ENCODE measurements around the gene RAB21.

The RAB21 gene

GRCh38 chr12:71786829-71787228 is 32.2 kb downstream of the RAB21 start:
- H3K4me3 ChIP-seq (ENCODE audit: low read length, poor library complexity, severe bottlenecking): peak overlapping the region; percentile 0
- H3K4me1 ChIP-seq (ENCODE audit: insufficient read depth, low read length, poor library complexity, severe bottlenecking): peaks cover 23% of the 10 kb centered on the region
- peaks cover 23% of the 10 kb centered on the region; the same call in 1 of the 2 replicates for H3K36me3 ChIP-seq (ENCODE audit: insufficient read depth, low read length)
- no peaks in the 10 kb centered on the region for H3K79me2 ChIP-seq (ENCODE audit: insufficient read depth, low read length)
- no peak for TF ChIP-seq CTCF (conservative IDR thresholded peaks at IDR 0.05; ENCODE audit: low read length)
- no peak for TF ChIP-seq EZH2phosphoT487 (IDR thresholded peaks at IDR 0.05; ENCODE audit: borderline replicate concordance)
- H4K20me1 ChIP-seq (ENCODE audit: insufficient read depth, low read length, poor library complexity, severe bottlenecking): no peaks in the 10 kb centered on the region
- no peak overlapping the region for H2AFZ ChIP-seq (ENCODE audit: low read length)
- H3K9me2 ChIP-seq (replicated peaks; ENCODE audit: low read depth, low read length): no peaks in the 10 kb centered on the region
- H3K9me3 ChIP-seq (ENCODE audit: insufficient read depth, low read depth, low read length): no peaks in the 10 kb centered on the region
- H3K27me3 ChIP-seq (ENCODE audit: insufficient read depth, low read length, poor library complexity, severe bottlenecking): no peaks in the 10 kb centered on the region
- H3K9ac ChIP-seq (ENCODE audit: low read depth, low read length, poor library complexity, severe bottlenecking): peak overlapping the region; percentile 61
- H3F3A ChIP-seq (ENCODE audit: low read depth): peaks cover 14% of the 10 kb centered on the region; the same call in 1 of the 2 replicates
- H3K4me2 ChIP-seq (ENCODE audit: low read depth, low read length, poor library complexity, severe bottlenecking): peak overlapping the region; percentile 69

- peak overlapping the region; percentile 69 for H3K4me2 ChIP-seq (ENCODE audit: low read depth, low read length, poor library complexity, severe bottlenecking)
- H3K4me1 ChIP-seq (ENCODE audit: insufficient read depth, low read length, poor library complexity, severe bottlenecking): peaks cover 23% of the 10 kb centered on the region
- H3K9me2 ChIP-seq (replicated peaks; ENCODE audit: low read depth, low read length): no peaks in the 10 kb centered on the region
- no peaks in the 10 kb centered on the region for H4K20me1 ChIP-seq (ENCODE audit: insufficient read depth, low read length, poor library complexity, severe bottlenecking)
- peaks cover 14% of the 10 kb centered on the region; the same call in 1 of the 2 replicates for H3F3A ChIP-seq (ENCODE audit: low read depth)
- peak overlapping the region; percentile 61 for H3K9ac ChIP-seq (ENCODE audit: low read depth, low read length, poor library complexity, severe bottlenecking)
- H3K4me3 ChIP-seq (ENCODE audit: low read length, poor library complexity, severe bottlenecking): peak overlapping the region; percentile 58
- H3K9me3 ChIP-seq (ENCODE audit: insufficient read depth, low read depth, low read length): no peaks in the 10 kb centered on the region
- no peaks in the 10 kb centered on the region for H3K27me3 ChIP-seq (ENCODE audit: insufficient read depth, low read length, poor library complexity, severe bottlenecking)
- no peak overlapping the region for H2AFZ ChIP-seq (ENCODE audit: low read length)
- TF ChIP-seq CTCF (conservative IDR thresholded peaks at IDR 0.05; ENCODE audit: low read length) (no peak), EZH2phosphoT487 (IDR thresholded peaks at IDR 0.05; ENCODE audit: borderline replicate concordance) (no peak)
- H3K79me2 ChIP-seq (ENCODE audit: insufficient read depth, low read length): no peaks in the 10 kb centered on the region
- H3K36me3 ChIP-seq (ENCODE audit: insufficient read depth, low read length): peaks cover 20% of the 10 kb centered on the region; the same call in 1 of the 2 replicates
Observed at GRCh38 chr12:71787580-71787979, 32.9 kb downstream of the RAB21 start.

- Histone ChIP-seq H3K36me3 (ENCODE audit: insufficient read depth, low read length) (peaks cover 9% of the 10 kb centered on the region; the same call in 1 of the 2 replicates), H3K9ac (ENCODE audit: low read depth, low read length, poor library complexity, severe bottlenecking) (no peak overlapping the region), H3K4me2 (ENCODE audit: low read depth, low read length, poor library complexity, severe bottlenecking) (no peak overlapping the region), H3F3A (ENCODE audit: low read depth) (peaks cover 14% of the 10 kb centered on the region; the same call in 1 of the 2 replicates), H3K9me2 (replicated peaks; ENCODE audit: low read depth, low read length) (no peaks in the 10 kb centered on the region), H3K4me3 (ENCODE audit: low read length, poor library complexity, severe bottlenecking) (no peak overlapping the region), H2AFZ (ENCODE audit: low read length) (no peak overlapping the region), H3K4me1 (ENCODE audit: insufficient read depth, low read length, poor library complexity, severe bottlenecking) (peaks cover 26% of the 10 kb centered on the region), H3K79me2 (ENCODE audit: insufficient read depth, low read length) (no peaks in the 10 kb centered on the region), H3K9me3 (ENCODE audit: insufficient read depth, low read depth, low read length) (no peaks in the 10 kb centered on the region), H3K27me3 (ENCODE audit: insufficient read depth, low read length, poor library complexity, severe bottlenecking) (no peaks in the 10 kb centered on the region), H4K20me1 (ENCODE audit: insufficient read depth, low read length, poor library complexity, severe bottlenecking) (no peaks in the 10 kb centered on the region)
- TF ChIP-seq EZH2phosphoT487 (IDR thresholded peaks at IDR 0.05; ENCODE audit: borderline replicate concordance) (no peak), CTCF (conservative IDR thresholded peaks at IDR 0.05; ENCODE audit: low read length) (no peak)
Observed at GRCh38 chr12:71790331-71790730, 35.7 kb downstream of the RAB21 start.
